SK-N-SH (cell line): ENCODE data around the gene CFDP1. TPM values are rescaled to one million over a fixed set of nuclear protein-coding genes. Genes with fewer than 3 reads are reported as not detected.

Experiments
- CTCF ChIA-PET: fragments of 300-600, 350-600 bp; formaldehyde crosslinking; extraction: SDS; loops from one replicate; lab custom pipeline; 2021; lab: Yijun Ruan, JAX
- POLR2A ChIA-PET: fragments of 350-600 bp; sonication (Branson Sonifier 250); formaldehyde crosslinking; extraction: SDS; loops from one replicate; lab custom pipeline; 2020; ENCODE audit warnings: antibody characterized with exemption, inconsistent platforms; lab: Yijun Ruan, JAX
- DNase-seq: peaks from one replicate; pipeline ENCODE4 v3.0.0; 2012
- H2AFZ ChIP-seq: fragments of 200-600 bp; sonication (generic); 2 replicates; pipeline ENCODE4 v1.8.1; 2016; ENCODE audit warnings: antibody characterized with exemption, mild to moderate bottlenecking, low read depth
- H3F3A ChIP-seq: fragments of 200-600 bp; sonication (generic); replicated peaks from 2 replicates; pipeline ENCODE3; 2016; ENCODE audit warnings: antibody characterized with exemption, mild to moderate bottlenecking; ENCODE audit not compliant: insufficient read depth
- H3K27ac ChIP-seq, 2 experiments: fragments of 200-500 bp in 1 of 2; fragments of 200-600 bp in 1 of 2; sonication (Bioruptor generic) in 1 of 2; sonication (generic), shearing (Covaris generic) in 1 of 2; 2 replicates each; pipeline versions ENCODE4 v1.5.1 to v1.6.1; 2014 to 2016; ENCODE audit warnings: low read depth in 2 of 2, inconsistent platforms in 1 of 2, low read length in 1 of 2, mild to moderate bottlenecking in 1 of 2, mixed read lengths in 1 of 2
- H3K27me3 ChIP-seq: fragments of 200-600 bp; sonication (generic), shearing (Covaris generic); 2 replicates; pipeline ENCODE4 v1.6.1; 2016; ENCODE audit warnings: mixed run types; ENCODE audit not compliant: insufficient read depth
- H3K36me3 ChIP-seq, 2 experiments: fragments of 200-500 bp in 1 of 2; fragments of 200-600 bp in 1 of 2; sonication (Bioruptor generic) in 1 of 2; sonication (generic) in 1 of 2; replicated peaks in 1 of 2; 2 replicates each; pipeline versions ENCODE3 to v1.5.1; 2014 to 2016; ENCODE audit warnings: low read length in 1 of 2, mild to moderate bottlenecking in 1 of 2; ENCODE audit not compliant: insufficient read depth in 2 of 2, control insufficient read depth in 1 of 2
- H3K4me1 ChIP-seq, 2 experiments: fragments of 200-500 bp in 1 of 2; fragments of 200-600 bp in 1 of 2; sonication (Bioruptor generic) in 1 of 2; sonication (generic), shearing (Covaris generic) in 1 of 2; 2 replicates each; pipeline versions ENCODE4 v1.5.1 to v1.6.1; 2014 to 2016; ENCODE audit warnings: low read depth in 1 of 2, low read length in 1 of 2, mixed run types in 1 of 2; ENCODE audit not compliant: insufficient read depth in 2 of 2, control insufficient read depth in 1 of 2
- H3K4me2 ChIP-seq: fragments of 200-600 bp; sonication (generic), shearing (Covaris generic); 2 replicates; pipeline ENCODE4 v1.6.1; 2017; ENCODE audit warnings: mixed run types
- H3K4me3 ChIP-seq, 2 experiments: fragments of 200-500 bp in 1 of 2; fragments of 200-600 bp in 1 of 2; sonication (Bioruptor generic) in 1 of 2; sonication (generic), shearing (Covaris generic) in 1 of 2; 2 replicates each; pipeline versions ENCODE4 v1.5.1 to v1.8.1; 2014 to 2016; ENCODE audit warnings: low read depth in 2 of 2, inconsistent platforms in 1 of 2, low read length in 1 of 2, mild to moderate bottlenecking in 1 of 2, mixed read lengths in 1 of 2, moderate library complexity in 1 of 2
- H3K79me2 ChIP-seq: fragments of 200-600 bp; sonication (generic); 2 replicates; pipeline ENCODE4 v1.8.1; 2017; ENCODE audit warnings: mild to moderate bottlenecking; ENCODE audit not compliant: insufficient read depth
- H3K9ac ChIP-seq: fragments of 200-600 bp; sonication (generic); 2 replicates; pipeline ENCODE4 v1.6.1; 2017; ENCODE audit warnings: mixed run types
- H3K9me2 ChIP-seq: fragments of 200-600 bp; sonication (generic); 2 replicates; pipeline ENCODE4 v1.6.1; 2017; ENCODE audit warnings: mixed run types
- H3K9me3 ChIP-seq: fragments of 200-600 bp; sonication (generic); 2 replicates; pipeline ENCODE4 v1.6.1; 2017; ENCODE audit warnings: mixed run types, mild to moderate bottlenecking, moderate library complexity
- H4K20me1 ChIP-seq: fragments of 200-600 bp; sonication (generic); 2 replicates; pipeline ENCODE4 v1.6.1; 2017; ENCODE audit warnings: mild to moderate bottlenecking, mixed run types; ENCODE audit not compliant: insufficient read depth
- ELF1 ChIP-seq: IDR thresholded peaks from 2 replicates; pipeline ENCODE4 v1.4.0; 2012
- EZH2phosphoT487 ChIP-seq: fragments of 200-600 bp; sonication (generic); IDR thresholded peaks from 2 replicates; pipeline ENCODE4 v1.6.1; 2017; ENCODE audit warnings: low read depth, mixed run types, mild to moderate bottlenecking, antibody characterized with exemption, moderate library complexity, borderline replicate concordance
- FOSL2 ChIP-seq: IDR thresholded peaks from 2 replicates; pipeline ENCODE4 v1.4.0; 2012; ENCODE audit warnings: low read depth, mild to moderate bottlenecking, moderate library complexity, borderline replicate concordance
- FOXJ3 ChIP-seq: sonication (generic); formaldehyde crosslinking; IDR thresholded peaks from 2 replicates; pipeline ENCODE4 v1.5.1; 2020; ENCODE audit warnings: mild to moderate bottlenecking, missing genetic modification reagents
- GABPA ChIP-seq: IDR thresholded peaks from 2 replicates; pipeline ENCODE4 v1.4.0; 2012; ENCODE audit warnings: low read depth, mild to moderate bottlenecking
- GATA2 ChIP-seq: sonication (generic); formaldehyde crosslinking; IDR thresholded peaks from 2 replicates; pipeline ENCODE4 v1.5.0; 2020; ENCODE audit warnings: mild to moderate bottlenecking, missing genetic modification reagents
- MXI1 ChIP-seq: IDR thresholded peaks from 2 replicates; pipeline ENCODE4 v1.6.1; 2012; ENCODE audit warnings: mild to moderate bottlenecking, low read depth, low read length, improper control_type of control experiment
- NFIC ChIP-seq: IDR thresholded peaks from 2 replicates; pipeline ENCODE4 v1.4.0; 2012; ENCODE audit warnings: borderline replicate concordance
- RCOR1 ChIP-seq: fragments of 150-350 bp; IDR thresholded peaks from 2 replicates; pipeline ENCODE4 v1.6.1; 2017; ENCODE audit warnings: antibody characterized with exemption, low read length
- RFX5 ChIP-seq: IDR thresholded peaks from 2 replicates; pipeline ENCODE4 v1.6.1; 2012; ENCODE audit warnings: mild to moderate bottlenecking, improper control_type of control experiment, low read length
- RXRA ChIP-seq: IDR thresholded peaks from 2 replicates; pipeline ENCODE4 v1.4.0; 2012; ENCODE audit warnings: low read depth, mild to moderate bottlenecking, borderline replicate concordance
- SIN3A ChIP-seq: IDR thresholded peaks from 2 replicates; pipeline ENCODE4 v1.6.1; 2012; ENCODE audit warnings: low read depth, mild to moderate bottlenecking, low read length, moderate library complexity, borderline replicate concordance
- TAF1 ChIP-seq: IDR thresholded peaks from 2 replicates; pipeline ENCODE4 v1.6.1; 2012; ENCODE audit warnings: low read depth, mild to moderate bottlenecking, low read length, moderate library complexity, borderline replicate concordance
- TCF12 ChIP-seq: IDR thresholded peaks from 2 replicates; pipeline ENCODE4 v1.4.0; 2012
- TEAD4 ChIP-seq: IDR thresholded peaks from 2 replicates; pipeline ENCODE4 v1.4.0; 2012; ENCODE audit warnings: mild to moderate bottlenecking, borderline replicate concordance; ENCODE audit not compliant: insufficient read depth
- WGBS: methylation state at CpG from one replicate; pipeline ENCODE4 v1.1.6; 2017; ENCODE audit warnings: low lambda C conversion rate; 5-methylcytosine and 5-hydroxymethylcytosine counted together
- polyA plus RNA-seq, 3 experiments: library from polyadenylated mRNA; depleted of rRNA; stranded (reverse); fragments of >200 nt; gene quantifications; 2 replicates each; pipeline ENCODE4 v1.2.3, GENCODE V29; 2012
- TF ChIP-seq, protein P1 (sequence below): IDR thresholded peaks from 2 replicates; pipeline ENCODE4 v1.4.0; 2012; ENCODE audit warnings: low read depth, borderline replicate concordance
- TF ChIP-seq, protein P2 (sequence below): IDR thresholded peaks from 2 replicates; pipeline ENCODE4 v1.4.0; 2012; ENCODE audit warnings: low read depth, borderline replicate concordance
- TF ChIP-seq, protein P3 (sequence below): IDR thresholded peaks from 2 replicates; pipeline ENCODE4 v1.6.1; 2012; ENCODE audit warnings: mild to moderate bottlenecking, low read depth, low read length, moderate library complexity
- TF ChIP-seq, protein P4 (sequence below): fragments of 150-350 bp; IDR thresholded peaks from 2 replicates; pipeline ENCODE4 v1.6.1; 2016; ENCODE audit warnings: mild to moderate bottlenecking, low read depth, low read length
- TF ChIP-seq, protein P5 (sequence below): fragments of 150-350 bp; IDR thresholded peaks from 2 replicates; pipeline ENCODE4 v1.6.1; 2017; ENCODE audit warnings: antibody characterized with exemption, low read length, low read depth, borderline replicate concordance
- TF ChIP-seq, protein P6 (sequence below): fragments of 200-600 bp; sonication (generic); IDR thresholded peaks from 2 replicates; pipeline ENCODE4 v1.6.1; 2017; ENCODE audit warnings: antibody characterized with exemption, mild to moderate bottlenecking, moderate library complexity
- TF ChIP-seq, protein P7 (sequence below): IDR thresholded peaks from 2 replicates; pipeline ENCODE4 v1.4.0; 2012; ENCODE audit warnings: low read depth

Gene CFDP1
- polyA plus RNA-seq, 1 of the 3 experiments (the other 2 are of a cell fraction), result 46.0 TPM

DNA sequence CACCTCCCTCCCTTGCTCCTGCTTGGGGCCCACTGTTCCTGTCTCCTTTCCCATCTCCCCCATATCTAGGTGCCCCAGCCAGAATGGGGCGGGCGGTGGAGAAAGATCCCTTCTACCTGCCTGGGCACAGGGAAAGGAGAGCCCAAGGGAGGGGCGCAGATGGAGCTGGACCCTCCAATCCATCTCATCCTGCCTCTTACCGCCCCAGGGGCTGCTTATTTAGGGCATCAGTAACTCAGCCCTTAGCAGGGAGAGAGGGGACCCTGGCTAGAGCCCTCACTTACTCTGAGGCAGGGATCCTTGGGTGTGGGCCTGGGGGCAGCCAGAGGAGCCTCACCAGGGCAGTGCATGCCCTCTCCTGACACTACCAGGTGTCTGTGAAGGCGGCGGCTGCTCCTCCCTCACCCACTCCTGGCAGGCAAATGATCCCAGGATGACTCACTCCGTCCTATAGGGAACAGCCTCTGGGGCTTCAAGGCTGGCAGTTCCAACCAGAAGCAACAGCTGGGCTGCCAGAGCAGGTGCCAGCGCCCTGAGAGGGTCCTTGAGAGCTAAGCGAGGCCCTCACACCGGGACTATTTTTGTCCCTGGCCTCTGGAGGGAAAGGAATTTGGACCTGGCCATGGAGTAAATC, 165.6 kb downstream of the CFDP1 start:
- Histone ChIP-seq H3K4me3 (no peak overlapping the region), H3K27me3 (no peaks in the 10 kb centered on the region)
- no peak for TF ChIP-seq TEAD4
- no peak for TF ChIP-seq FOXJ3 (CRISPR knock-in tag)
- TF ChIP-seq, protein P1, sequence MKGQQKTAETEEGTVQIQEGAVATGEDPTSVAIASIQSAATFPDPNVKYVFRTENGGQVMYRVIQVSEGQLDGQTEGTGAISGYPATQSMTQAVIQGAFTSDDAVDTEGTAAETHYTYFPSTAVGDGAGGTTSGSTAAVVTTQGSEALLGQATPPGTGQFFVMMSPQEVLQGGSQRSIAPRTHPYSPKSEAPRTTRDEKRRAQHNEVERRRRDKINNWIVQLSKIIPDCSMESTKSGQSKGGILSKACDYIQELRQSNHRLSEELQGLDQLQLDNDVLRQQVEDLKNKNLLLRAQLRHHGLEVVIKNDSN, result no peak
- TF ChIP-seq, protein P2, sequence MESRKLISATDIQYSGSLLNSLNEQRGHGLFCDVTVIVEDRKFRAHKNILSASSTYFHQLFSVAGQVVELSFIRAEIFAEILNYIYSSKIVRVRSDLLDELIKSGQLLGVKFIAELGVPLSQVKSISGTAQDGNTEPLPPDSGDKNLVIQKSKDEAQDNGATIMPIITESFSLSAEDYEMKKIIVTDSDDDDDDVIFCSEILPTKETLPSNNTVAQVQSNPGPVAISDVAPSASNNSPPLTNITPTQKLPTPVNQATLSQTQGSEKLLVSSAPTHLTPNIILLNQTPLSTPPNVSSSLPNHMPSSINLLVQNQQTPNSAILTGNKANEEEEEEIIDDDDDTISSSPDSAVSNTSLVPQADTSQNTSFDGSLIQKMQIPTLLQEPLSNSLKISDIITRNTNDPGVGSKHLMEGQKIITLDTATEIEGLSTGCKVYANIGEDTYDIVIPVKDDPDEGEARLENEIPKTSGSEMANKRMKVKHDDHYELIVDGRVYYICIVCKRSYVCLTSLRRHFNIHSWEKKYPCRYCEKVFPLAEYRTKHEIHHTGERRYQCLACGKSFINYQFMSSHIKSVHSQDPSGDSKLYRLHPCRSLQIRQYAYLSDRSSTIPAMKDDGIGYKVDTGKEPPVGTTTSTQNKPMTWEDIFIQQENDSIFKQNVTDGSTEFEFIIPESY, result no peak
- TF ChIP-seq, protein P3, sequence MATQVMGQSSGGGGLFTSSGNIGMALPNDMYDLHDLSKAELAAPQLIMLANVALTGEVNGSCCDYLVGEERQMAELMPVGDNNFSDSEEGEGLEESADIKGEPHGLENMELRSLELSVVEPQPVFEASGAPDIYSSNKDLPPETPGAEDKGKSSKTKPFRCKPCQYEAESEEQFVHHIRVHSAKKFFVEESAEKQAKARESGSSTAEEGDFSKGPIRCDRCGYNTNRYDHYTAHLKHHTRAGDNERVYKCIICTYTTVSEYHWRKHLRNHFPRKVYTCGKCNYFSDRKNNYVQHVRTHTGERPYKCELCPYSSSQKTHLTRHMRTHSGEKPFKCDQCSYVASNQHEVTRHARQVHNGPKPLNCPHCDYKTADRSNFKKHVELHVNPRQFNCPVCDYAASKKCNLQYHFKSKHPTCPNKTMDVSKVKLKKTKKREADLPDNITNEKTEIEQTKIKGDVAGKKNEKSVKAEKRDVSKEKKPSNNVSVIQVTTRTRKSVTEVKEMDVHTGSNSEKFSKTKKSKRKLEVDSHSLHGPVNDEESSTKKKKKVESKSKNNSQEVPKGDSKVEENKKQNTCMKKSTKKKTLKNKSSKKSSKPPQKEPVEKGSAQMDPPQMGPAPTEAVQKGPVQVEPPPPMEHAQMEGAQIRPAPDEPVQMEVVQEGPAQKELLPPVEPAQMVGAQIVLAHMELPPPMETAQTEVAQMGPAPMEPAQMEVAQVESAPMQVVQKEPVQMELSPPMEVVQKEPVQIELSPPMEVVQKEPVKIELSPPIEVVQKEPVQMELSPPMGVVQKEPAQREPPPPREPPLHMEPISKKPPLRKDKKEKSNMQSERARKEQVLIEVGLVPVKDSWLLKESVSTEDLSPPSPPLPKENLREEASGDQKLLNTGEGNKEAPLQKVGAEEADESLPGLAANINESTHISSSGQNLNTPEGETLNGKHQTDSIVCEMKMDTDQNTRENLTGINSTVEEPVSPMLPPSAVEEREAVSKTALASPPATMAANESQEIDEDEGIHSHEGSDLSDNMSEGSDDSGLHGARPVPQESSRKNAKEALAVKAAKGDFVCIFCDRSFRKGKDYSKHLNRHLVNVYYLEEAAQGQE, result no peak
- TF ChIP-seq MXI1, result no peak
- TF ChIP-seq, protein P4, sequence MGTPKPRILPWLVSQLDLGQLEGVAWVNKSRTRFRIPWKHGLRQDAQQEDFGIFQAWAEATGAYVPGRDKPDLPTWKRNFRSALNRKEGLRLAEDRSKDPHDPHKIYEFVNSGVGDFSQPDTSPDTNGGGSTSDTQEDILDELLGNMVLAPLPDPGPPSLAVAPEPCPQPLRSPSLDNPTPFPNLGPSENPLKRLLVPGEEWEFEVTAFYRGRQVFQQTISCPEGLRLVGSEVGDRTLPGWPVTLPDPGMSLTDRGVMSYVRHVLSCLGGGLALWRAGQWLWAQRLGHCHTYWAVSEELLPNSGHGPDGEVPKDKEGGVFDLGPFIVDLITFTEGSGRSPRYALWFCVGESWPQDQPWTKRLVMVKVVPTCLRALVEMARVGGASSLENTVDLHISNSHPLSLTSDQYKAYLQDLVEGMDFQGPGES, result no peak
- TF ChIP-seq GABPA, result no peak
- TF ChIP-seq, protein P5, sequence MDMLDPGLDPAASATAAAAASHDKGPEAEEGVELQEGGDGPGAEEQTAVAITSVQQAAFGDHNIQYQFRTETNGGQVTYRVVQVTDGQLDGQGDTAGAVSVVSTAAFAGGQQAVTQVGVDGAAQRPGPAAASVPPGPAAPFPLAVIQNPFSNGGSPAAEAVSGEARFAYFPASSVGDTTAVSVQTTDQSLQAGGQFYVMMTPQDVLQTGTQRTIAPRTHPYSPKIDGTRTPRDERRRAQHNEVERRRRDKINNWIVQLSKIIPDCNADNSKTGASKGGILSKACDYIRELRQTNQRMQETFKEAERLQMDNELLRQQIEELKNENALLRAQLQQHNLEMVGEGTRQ, result no peak
- TF ChIP-seq RCOR1, result no peak
- TF ChIP-seq SIN3A, result no peak
- TF ChIP-seq, protein P6, sequence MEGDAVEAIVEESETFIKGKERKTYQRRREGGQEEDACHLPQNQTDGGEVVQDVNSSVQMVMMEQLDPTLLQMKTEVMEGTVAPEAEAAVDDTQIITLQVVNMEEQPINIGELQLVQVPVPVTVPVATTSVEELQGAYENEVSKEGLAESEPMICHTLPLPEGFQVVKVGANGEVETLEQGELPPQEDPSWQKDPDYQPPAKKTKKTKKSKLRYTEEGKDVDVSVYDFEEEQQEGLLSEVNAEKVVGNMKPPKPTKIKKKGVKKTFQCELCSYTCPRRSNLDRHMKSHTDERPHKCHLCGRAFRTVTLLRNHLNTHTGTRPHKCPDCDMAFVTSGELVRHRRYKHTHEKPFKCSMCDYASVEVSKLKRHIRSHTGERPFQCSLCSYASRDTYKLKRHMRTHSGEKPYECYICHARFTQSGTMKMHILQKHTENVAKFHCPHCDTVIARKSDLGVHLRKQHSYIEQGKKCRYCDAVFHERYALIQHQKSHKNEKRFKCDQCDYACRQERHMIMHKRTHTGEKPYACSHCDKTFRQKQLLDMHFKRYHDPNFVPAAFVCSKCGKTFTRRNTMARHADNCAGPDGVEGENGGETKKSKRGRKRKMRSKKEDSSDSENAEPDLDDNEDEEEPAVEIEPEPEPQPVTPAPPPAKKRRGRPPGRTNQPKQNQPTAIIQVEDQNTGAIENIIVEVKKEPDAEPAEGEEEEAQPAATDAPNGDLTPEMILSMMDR, result no peak
- TF ChIP-seq EZH2phosphoT487, result no peak
- TF ChIP-seq TCF12, result peak; percentile 79
- peak; percentile 90 for TF ChIP-seq FOSL2
- peak; percentile 36; the same call in 1 of the 2 replicates for TF ChIP-seq RXRA
- peak; percentile 73; the same call in 1 of the 2 replicates for TF ChIP-seq NFIC
- TF ChIP-seq, protein P7, sequence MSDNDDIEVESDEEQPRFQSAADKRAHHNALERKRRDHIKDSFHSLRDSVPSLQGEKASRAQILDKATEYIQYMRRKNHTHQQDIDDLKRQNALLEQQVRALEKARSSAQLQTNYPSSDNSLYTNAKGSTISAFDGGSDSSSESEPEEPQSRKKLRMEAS, result no peak
- no peak for TF ChIP-seq TAF1
- no peak for TF ChIP-seq RFX5
- no peak for TF ChIP-seq GATA2
- TF ChIP-seq ELF1, result no peak

More for the DNA sequence above, 165.6 kb downstream of the CFDP1 start:
- CTCF ChIA-PET, result interaction anchor here (1.0 kb wide), 1 partner anchor 118 kb away, joined by 4 read pairs; no protein-coding TSS in a partner anchor
- Histone ChIP-seq H3K4me2 (peak overlapping the region; percentile 18; the same call in 1 of the 2 replicates), H4K20me1 (peaks cover 20% of the 10 kb centered on the region), H3K36me3 (peaks cover 4 to 5% of the 10 kb centered on the region in 2 experiments), H3K27ac (no peak overlapping the region), H2AFZ (no peak overlapping the region), H3K9me3 (no peaks in the 10 kb centered on the region), H3K4me1 (peaks cover 25 to 42% of the 10 kb centered on the region in 2 experiments), H3K9me2 (no peaks in the 10 kb centered on the region), H3K9ac (no peak overlapping the region), H3F3A (peaks cover 3% of the 10 kb centered on the region), H3K79me2 (peaks cover 39% of the 10 kb centered on the region)
- POLR2A ChIA-PET, result no interaction called here
- DNase-seq, result peak; percentile 38
- WGBS, result 40% methylated on average over 2 of the region's 10 CpGs
